HG02885 (cell line): ENCODE measurements around the gene SGCE.

Experiments
- ATAC-seq: cut with Tn5 transposase; IDR thresholded peaks from one replicate; pipeline ENCODE4 v1.9.1; 2021; ENCODE audit warnings: mild to moderate bottlenecking; ENCODE audit not compliant: unreplicated experiment, poor library complexity

Gene SGCE

DNA sequence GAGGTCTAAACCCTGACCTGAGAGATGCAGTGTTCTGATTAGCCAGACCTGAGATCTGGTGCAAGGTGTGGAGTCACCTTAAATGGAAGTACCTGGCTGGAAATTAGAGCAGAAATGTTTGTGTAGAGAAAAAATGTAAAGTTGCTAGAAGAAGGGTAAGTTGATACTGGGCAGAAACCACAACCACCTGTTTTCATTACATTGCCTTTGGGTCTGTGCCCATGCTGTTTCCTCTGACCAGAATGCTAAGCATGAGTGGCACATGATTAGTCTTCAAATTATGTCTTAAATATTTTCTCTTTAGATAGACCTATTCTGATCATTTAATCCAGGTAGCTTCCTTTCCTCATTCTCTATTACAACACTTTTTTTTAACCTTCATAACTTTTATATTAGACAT lies 77.3 kb downstream of the SGCE start:
- no peak for ATAC-seq

DNA sequence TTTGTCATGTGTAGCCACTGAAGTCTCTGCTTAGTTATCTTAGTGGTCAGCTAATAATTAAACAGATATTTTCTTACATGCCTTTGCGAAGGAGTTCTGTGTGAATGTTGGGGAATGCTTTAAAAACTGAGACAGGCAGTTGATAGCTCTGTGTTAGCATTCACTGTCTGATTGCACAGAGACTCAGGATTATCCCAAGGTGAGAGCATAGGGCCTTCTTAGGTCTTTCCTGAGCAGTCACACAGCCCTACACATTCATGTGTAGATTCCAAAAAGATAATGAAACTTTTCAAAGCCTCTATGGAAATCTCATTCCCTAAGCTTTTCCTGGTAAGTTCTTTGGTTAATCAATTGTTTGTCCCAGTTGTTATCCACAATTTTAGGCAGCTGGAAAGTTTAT lies 78.6 kb downstream of the SGCE start:
- ATAC-seq = no peak

DNA sequence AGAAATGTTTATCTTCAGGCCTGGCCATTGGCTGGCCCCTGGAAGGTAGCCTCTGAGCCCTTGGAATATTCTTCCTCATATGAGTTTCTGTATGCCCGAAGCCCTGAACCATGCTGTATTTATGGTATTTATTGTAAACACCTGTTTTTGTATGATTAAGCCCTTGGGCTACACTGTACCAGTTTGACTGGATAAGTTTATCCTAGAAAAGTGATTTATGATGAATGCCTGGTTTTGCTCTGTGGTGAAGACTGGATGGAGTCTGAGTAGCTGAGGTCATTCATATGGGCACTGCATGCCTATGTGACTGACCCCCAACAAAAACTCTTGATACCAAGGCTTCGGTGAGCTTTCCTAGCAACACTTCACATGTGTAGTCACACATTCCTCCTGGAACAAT lies 79.6 kb downstream of the SGCE start:
- no peak for ATAC-seq

DNA sequence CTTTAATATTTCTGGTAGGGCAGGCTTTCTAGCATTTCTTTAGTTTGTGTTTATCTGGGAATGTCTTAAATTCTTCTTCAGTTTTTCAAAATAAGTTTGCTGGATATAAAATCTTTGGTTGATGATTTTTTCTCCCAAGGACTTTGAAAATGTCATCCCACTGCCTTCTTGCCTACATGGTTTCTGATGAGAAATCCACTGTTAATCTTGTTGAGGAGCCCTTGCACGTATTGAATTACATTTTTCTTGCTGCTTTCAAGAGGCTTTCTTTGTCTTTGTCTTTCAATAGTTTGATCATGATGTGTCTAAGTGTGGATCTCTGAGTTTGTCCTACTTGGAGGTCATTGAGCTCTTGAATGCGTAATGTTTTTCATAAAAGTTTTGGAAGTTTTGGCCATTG lies 80.3 kb downstream of the SGCE start:
- no peak for ATAC-seq

DNA sequence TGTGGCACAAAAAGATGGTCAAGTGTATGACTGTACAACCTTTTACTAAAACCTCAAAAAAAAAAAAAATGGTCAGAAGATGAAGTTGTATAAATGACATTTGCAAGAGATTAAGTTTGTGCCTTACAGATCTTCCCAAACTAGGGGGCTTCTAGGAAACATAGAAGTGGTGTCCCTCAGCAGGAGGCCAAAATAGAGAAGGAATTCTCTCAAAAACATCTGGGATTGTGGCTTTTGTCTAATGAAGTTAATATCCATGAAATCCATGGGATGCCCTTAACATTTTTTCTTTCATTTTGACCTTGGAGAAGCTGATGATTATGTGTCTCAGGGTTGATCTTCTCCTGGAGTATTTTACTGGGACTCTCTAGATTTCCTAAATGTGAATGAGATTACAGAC lies 84.1 kb downstream of the SGCE start:
- no peak for ATAC-seq

DNA sequence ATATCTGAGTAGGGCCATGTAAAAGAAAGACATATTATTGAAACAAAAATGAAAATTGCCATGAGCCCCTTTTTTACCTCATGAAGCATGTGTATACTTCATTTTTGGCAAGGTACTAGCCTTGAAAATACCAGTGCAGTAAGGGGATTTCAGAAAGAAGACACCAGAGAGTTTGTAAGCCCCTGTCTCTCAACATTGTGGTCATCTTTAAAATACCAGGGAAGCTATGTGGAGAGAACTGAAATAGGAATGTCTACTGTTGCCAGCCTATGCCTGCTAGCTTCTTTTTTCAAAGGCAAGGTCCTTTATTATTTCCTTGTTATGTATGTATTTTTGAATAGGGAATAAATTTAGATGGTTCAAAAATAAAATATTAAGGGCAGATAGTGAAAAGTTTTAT lies 88.5 kb downstream of the SGCE start:
- ATAC-seq = no peak

DNA sequence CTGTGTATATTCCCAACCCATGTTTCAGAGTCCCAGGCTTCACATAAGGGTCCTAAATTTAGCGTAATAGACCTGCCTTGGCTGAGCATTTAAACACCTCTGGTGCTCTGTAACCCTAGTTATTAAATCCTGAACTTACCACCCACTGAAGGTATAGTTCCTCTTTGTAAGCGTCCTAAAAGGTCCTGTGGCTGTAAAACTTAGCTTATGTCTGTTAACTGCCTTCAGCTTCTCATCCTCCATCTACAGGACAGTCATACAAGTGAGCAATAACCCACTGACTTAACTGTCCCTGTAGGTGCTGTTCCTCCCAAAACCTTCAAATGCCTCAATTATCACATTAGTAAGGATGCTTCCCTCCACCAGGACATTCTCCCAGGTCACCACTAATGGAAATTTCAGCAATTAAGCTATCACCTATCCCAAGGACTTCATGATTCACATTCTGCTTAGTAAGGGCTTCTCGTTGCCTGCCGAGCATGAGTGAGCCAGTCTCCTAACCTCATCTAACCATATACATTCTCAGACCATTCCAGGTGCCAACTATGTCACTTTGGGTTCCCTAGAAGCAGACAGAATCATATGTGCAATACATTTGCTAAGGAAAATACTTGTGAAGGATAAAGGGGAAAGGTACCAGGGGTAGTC lies 90.6 kb downstream of the SGCE start:
- no peak for ATAC-seq

DNA sequence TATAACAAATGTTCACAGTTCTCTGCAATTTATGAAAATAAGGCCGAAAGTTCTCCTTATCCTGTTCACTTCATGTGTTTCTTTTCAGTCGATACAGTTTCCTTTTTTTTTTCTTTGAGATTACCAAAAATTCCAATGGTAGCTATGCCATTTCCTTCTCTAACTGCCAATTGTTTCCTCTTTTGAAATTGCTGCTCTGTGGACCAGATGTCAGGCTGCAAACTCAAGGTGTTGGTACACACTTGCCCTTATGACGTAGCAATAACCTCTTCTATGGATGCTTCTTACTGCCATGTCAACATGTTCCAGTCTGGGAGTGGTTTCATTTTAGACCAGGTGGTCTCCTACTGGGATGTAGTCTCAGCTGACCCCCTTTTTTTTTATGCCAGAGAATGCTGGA lies 93.4 kb downstream of the SGCE start:
- ATAC-seq = no peak

DNA sequence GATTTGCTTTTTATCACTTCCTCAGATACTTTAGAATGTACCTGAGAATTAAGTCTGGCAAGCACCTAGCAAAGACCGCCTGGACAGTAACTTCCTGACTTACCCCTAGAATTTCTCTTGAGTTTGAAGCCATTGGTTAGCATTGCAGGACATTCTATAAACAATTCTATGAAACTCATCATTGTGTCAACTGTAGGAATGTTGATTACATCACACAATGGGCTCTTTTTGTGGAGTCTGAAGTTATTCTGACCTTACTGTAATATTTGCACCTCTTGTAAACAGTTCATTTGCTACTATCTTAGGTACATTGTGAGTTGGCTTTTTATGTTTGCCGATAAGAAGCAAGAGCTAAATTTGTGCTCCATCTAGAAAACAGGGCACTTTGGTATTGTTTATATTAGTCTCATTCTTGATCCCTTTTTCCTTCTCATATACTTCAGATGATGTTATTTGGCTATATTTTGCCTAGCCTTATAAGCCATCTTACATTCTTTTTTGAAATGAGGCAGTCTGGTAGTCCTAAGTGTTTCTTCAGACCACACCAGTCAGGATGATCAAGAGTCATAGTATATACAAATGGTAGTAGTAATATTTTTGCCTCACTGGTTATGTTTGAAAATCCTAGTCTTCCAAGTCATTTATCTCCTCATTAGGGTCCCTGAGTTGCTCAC lies 94.0 kb downstream of the SGCE start:
- no peak for ATAC-seq

DNA sequence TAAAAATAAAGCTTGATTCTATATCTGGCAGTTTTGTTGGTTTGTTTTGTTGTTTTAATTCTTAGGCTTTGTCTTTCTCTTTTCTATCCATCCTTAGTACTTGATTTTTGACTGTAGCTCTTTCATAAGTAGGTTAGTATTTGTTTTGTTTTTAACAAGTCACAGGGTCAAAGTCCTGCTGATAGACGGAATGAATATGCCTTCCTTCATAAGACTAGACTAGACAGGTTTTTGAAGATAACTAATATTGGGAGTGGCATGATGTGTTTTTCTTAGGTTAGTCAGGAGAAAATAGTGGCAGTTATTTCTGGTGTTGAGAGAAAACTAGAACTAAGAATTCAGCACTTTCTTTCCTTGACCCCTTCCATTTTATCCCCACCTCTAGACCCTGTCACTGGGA lies 96.0 kb downstream of the SGCE start:
- no peak for ATAC-seq

DNA sequence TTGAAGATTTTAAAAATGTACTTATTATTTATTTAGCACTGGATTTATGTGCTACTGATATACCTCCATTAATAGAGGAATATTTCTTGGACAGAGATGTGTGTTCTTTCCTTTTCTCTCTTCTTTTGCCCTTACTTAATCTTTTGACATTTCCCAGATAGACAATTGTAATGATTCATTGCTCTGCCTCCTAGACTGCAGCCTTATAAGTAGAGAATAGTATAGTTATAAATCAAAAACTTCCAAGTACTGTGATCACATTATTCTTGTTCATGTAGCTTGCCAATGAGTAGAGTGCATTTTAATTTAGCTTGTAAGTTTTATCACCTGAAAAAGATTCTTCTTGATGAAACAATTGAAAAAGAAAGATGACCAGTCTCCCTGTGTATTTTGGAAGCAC lies 98.7 kb downstream of the SGCE start:
- ATAC-seq = no peak

DNA sequence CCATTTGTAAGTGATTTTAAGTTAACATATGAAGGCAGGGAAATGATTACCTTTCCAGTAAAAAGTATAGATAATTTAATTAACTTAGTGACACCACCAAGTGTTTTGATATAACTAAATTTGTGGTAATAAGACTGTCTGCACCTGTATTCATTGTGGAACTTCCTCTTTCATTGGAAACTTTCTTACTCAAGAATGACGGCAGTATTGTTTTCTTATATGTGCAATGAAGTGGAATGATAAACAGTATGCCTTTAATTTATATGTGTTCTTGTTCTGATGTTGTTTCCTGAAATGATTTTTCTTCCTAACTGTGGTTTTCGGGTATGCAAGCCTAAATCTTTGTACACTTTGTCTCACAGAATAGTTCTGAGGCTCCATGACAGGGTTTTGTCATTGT lies 99.9 kb downstream of the SGCE start:
- ATAC-seq = peak; percentile 92

DNA sequence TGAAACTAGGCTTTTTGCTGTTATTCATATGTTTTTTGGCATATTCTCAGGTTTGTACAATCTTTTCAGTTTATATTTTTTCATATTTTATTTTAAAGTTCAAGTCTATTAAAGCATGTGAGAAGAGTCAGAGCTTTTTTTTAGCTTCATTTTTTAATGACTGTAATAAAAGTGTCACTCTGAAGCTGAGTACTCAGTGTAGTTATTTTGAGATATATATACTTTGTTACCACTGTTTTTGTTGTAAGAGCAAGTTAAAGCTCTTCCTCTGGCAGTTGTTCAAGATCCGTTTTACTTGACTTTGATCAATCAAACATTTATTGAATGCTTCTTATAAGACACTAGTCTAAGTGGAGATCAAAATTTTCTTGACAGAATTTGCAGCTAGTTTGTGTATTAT lies 108.8 kb downstream of the SGCE start:
- ATAC-seq = no peak

DNA sequence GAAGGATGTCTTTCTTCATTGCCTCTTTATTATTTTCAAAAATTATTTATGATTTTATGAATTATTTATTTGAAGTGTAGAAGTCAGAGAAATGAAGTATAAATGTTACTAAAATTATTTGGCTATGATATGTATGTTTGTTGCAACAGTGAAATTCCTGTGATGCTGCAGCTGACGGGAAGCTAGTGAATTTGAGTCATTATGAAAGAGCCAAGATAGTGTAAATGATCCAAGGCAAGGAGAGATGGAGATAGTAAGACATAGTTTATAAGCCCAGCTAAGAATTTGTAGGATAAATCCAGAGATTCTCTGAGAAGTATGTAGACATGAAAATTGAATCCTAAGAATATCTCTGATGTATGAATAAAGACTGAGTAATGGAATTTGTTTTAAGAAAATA lies 115.5 kb downstream of the SGCE start:
- no peak for ATAC-seq
